CD4-positive, alpha-beta memory T cell (primary cell): ENCODE results near the gene SERPINA1. TPM values are rescaled to one million over a fixed set of nuclear protein-coding genes. Genes with fewer than 3 reads are reported as not detected.

Experiments
- CTCF ChIA-PET: fragments of 350-600 bp; sonication (Branson Sonifier 250); formaldehyde crosslinking; loops from one replicate; lab custom pipeline; 2021; ENCODE audit warnings: inconsistent platforms; ENCODE audit not compliant: partially characterized antibody; lab: Charles Lee
- POLR2A ChIA-PET: fragments of 350-600 bp; sonication (Branson Sonifier 250); formaldehyde crosslinking; loops from one replicate; lab custom pipeline; 2021; ENCODE audit not compliant: partially characterized antibody; lab: Charles Lee
- DNase-seq, 5 donors: peaks; one replicate each; pipeline versions ENCODE4 v3.0.0 to v3.0.0-alpha.2; 2020 to 2022; ENCODE audit warnings: mixed read lengths in 1 of 5
- H3K27ac ChIP-seq: one replicate; pipeline ENCODE4 v1.7.0; 2013; ENCODE audit warnings: low read depth, low read length
- H3K27me3 ChIP-seq: 2 replicates; pipeline ENCODE4 v1.7.0; 2013; ENCODE audit warnings: mild to moderate bottlenecking, low read length, moderate library complexity; ENCODE audit not compliant: insufficient read depth
- H3K36me3 ChIP-seq: 2 replicates; pipeline ENCODE4 v1.7.0; 2013; ENCODE audit warnings: mild to moderate bottlenecking, low read length, moderate library complexity; ENCODE audit not compliant: insufficient read depth
- H3K4me1 ChIP-seq: 2 replicates; pipeline ENCODE4 v1.7.0; 2013; ENCODE audit warnings: mild to moderate bottlenecking, low read length, moderate library complexity; ENCODE audit not compliant: insufficient read depth
- H3K4me3 ChIP-seq, 2 donors: one replicate each; pipeline ENCODE4 v1.7.0; 2013; ENCODE audit warnings: low read length in 2 of 2, mild to moderate bottlenecking in 1 of 2
- H3K9me3 ChIP-seq, 2 donors: one replicate each; pipeline ENCODE4 v1.7.0; 2013; ENCODE audit warnings: low read length in 2 of 2, control low read depth in 1 of 2; ENCODE audit not compliant: control insufficient read depth in 1 of 2
- H3K27ac Mint-ChIP-seq, 7 donors: one replicate each; pipeline ENCODE4 v1.8.0; 2020 to 2021; ENCODE audit warnings: mixed read lengths in 7 of 7, mild to moderate bottlenecking in 6 of 7, inconsistent platforms in 3 of 7, moderate library complexity in 3 of 7
- H3K27me3 Mint-ChIP-seq, 2 donors: one replicate each; pipeline ENCODE4 v1.8.0; 2020 to 2021; ENCODE audit warnings: mixed read lengths in 2 of 2
- H3K36me3 Mint-ChIP-seq, 2 donors: one replicate each; pipeline ENCODE4 v1.8.0; 2020 to 2021; ENCODE audit warnings: mixed read lengths in 2 of 2, inconsistent platforms in 1 of 2, mild to moderate bottlenecking in 1 of 2
- H3K4me1 Mint-ChIP-seq, 4 donors: one replicate each; pipeline ENCODE4 v1.8.0; 2020 to 2021; ENCODE audit warnings: mixed read lengths in 4 of 4, mild to moderate bottlenecking in 1 of 4
- H3K4me3 Mint-ChIP-seq, 8 donors: one replicate each; pipeline ENCODE4 v1.8.0; 2020 to 2021; ENCODE audit warnings: mixed read lengths in 8 of 8, mild to moderate bottlenecking in 7 of 8, moderate library complexity in 6 of 8, inconsistent platforms in 3 of 8
- H3K9me3 Mint-ChIP-seq, 8 donors: one replicate each; pipeline ENCODE4 v1.8.0; 2020 to 2021; ENCODE audit warnings: mixed read lengths in 8 of 8, mild to moderate bottlenecking in 5 of 8, inconsistent platforms in 3 of 8, moderate library complexity in 1 of 8
- intact Hi-C: fragments of 100-400 bp; cut with micrococcal nuclease; formaldehyde crosslinking; loops from one replicate; pipeline ENCODE4 v1.15.1; 2023
- polyA plus RNA-seq, 2 donors: library from polyadenylated mRNA; unstranded; fragments of 300-500 nt; fragmentation: Illumina TruSeq; gene quantifications; one replicate each; pipeline ENCODE4 v1.2.3, GENCODE V29; 2021
- total RNA-seq, 2 experiments: library from RNA; stranded (reverse); gene quantifications; one replicate each; pipeline ENCODE4 v1.2.3, GENCODE V29; 2021

Gene SERPINA1
- total and polyA plus RNA-seq, 4 experiments from 2014 or later, result 0.44 to 0.58 TPM; not detected in 2

GRCh38 chr14:94332063-94332583, 56.3 kb downstream of the SERPINA1 start:
- H3K4me3 ChIP-seq, result no peak overlapping the region
- H3K27ac ChIP-seq, result no peak overlapping the region
- H3K27ac Mint-ChIP-seq, result no peak overlapping the region
- no peaks in the 10 kb centered on the region for H3K9me3 ChIP-seq
- H3K9me3 Mint-ChIP-seq, result peaks cover 0 to 2% (median 0%) of the 10 kb centered on the region in 8 donors
- H3K27me3 Mint-ChIP-seq, result peaks cover 3 to 12% of the 10 kb centered on the region in 2 donors
- intact Hi-C loops, result no loop called here
- H3K4me3 Mint-ChIP-seq, result no peak overlapping the region
- H3K36me3 Mint-ChIP-seq, result no peaks in the 10 kb centered on the region
- H3K27me3 ChIP-seq, result no peaks in the 10 kb centered on the region
- no peaks in the 10 kb centered on the region for H3K4me1 ChIP-seq
- POLR2A ChIA-PET, result no interaction called here
- H3K36me3 ChIP-seq, result no peaks in the 10 kb centered on the region
- no peaks in the 10 kb centered on the region for H3K4me1 Mint-ChIP-seq
- CTCF ChIA-PET, result no interaction called here
- no peak for DNase-seq

GRCh38 chr14:94331462-94331861, 56.9 kb downstream of the SERPINA1 start:
- CTCF ChIA-PET, result no interaction called here
- POLR2A ChIA-PET, result no interaction called here
- H3K27ac Mint-ChIP-seq, result peak overlapping the region in 1 of 7 donors; percentile 43

GRCh38 chr14:94330857-94331256, 57.5 kb downstream of the SERPINA1 start:
- DNase-seq, result no peak
- H3K9me3 ChIP-seq, result no peaks in the 10 kb centered on the region
- no peak overlapping the region for H3K4me3 ChIP-seq
- intact Hi-C loops, result no loop called here
- Mint-ChIP-seq H3K9me3 (peaks cover 0 to 2% (median 0%) of the 10 kb centered on the region in 8 donors), H3K27me3 (peaks cover 3 to 13% of the 10 kb centered on the region in 2 donors), H3K27ac (no peak overlapping the region), H3K36me3 (no peaks in the 10 kb centered on the region), H3K4me1 (no peaks in the 10 kb centered on the region), H3K4me3 (no peak overlapping the region)
- POLR2A ChIA-PET, result no interaction called here
- CTCF ChIA-PET, result no interaction called here
- no peaks in the 10 kb centered on the region for H3K4me1 ChIP-seq
- H3K27ac ChIP-seq, result no peak overlapping the region
- H3K36me3 ChIP-seq, result no peaks in the 10 kb centered on the region
- no peaks in the 10 kb centered on the region for H3K27me3 ChIP-seq

More at GRCh38 chr14:94331462-94331861, 56.9 kb downstream of the SERPINA1 start:
- DNase-seq, result no peak
- intact Hi-C loops, result no loop called here
- Histone ChIP-seq H3K4me1 (no peaks in the 10 kb centered on the region), H3K9me3 (no peaks in the 10 kb centered on the region), H3K27ac (no peak overlapping the region), H3K36me3 (no peaks in the 10 kb centered on the region), H3K27me3 (no peaks in the 10 kb centered on the region), H3K4me3 (no peak overlapping the region)
- peaks cover 3 to 14% of the 10 kb centered on the region in 2 donors for H3K27me3 Mint-ChIP-seq
- no peaks in the 10 kb centered on the region for H3K4me1 Mint-ChIP-seq
- H3K4me3 Mint-ChIP-seq, result no peak overlapping the region
- no peaks in the 10 kb centered on the region for H3K36me3 Mint-ChIP-seq
- peaks cover 0 to 2% (median 0%) of the 10 kb centered on the region in 8 donors for H3K9me3 Mint-ChIP-seq

- no peaks in the 10 kb centered on the region for H3K36me3 Mint-ChIP-seq
- peaks cover 3 to 11% of the 10 kb centered on the region in 2 donors for H3K27me3 Mint-ChIP-seq
Measured at GRCh38 chr14:94330432-94330831, 58.0 kb downstream of the SERPINA1 start.

GRCh38 chr14:94329857-94330256, 58.5 kb downstream of the SERPINA1 start:
- Histone ChIP-seq H3K9me3 (no peaks in the 10 kb centered on the region), H3K36me3 (no peaks in the 10 kb centered on the region), H3K4me3 (no peak overlapping the region), H3K27ac (no peak overlapping the region), H3K4me1 (no peaks in the 10 kb centered on the region), H3K27me3 (no peaks in the 10 kb centered on the region)
- ChIA-PET POLR2A (no interaction called here), CTCF (no interaction called here)
- Mint-ChIP-seq H3K36me3 (no peaks in the 10 kb centered on the region), H3K27me3 (peaks cover 3 to 9% of the 10 kb centered on the region in 2 donors), H3K9me3 (peaks cover 0 to 2% (median 0%) of the 10 kb centered on the region in 8 donors), H3K4me1 (no peaks in the 10 kb centered on the region), H3K4me3 (no peak overlapping the region), H3K27ac (no peak overlapping the region)
- intact Hi-C loops, result no loop called here
- DNase-seq, result no peak

More at GRCh38 chr14:94330432-94330831, 58.0 kb downstream of the SERPINA1 start:
- Histone ChIP-seq H3K9me3 (no peaks in the 10 kb centered on the region), H3K4me1 (no peaks in the 10 kb centered on the region), H3K27ac (no peak overlapping the region), H3K36me3 (no peaks in the 10 kb centered on the region), H3K27me3 (no peaks in the 10 kb centered on the region), H3K4me3 (no peak overlapping the region)
- Mint-ChIP-seq H3K9me3 (peaks cover 0 to 2% (median 0%) of the 10 kb centered on the region in 8 donors), H3K4me3 (no peak overlapping the region), H3K4me1 (no peaks in the 10 kb centered on the region), H3K27ac (no peak overlapping the region)
- ChIA-PET POLR2A (no interaction called here), CTCF (no interaction called here)
- intact Hi-C loops, result no loop called here
- no peak for DNase-seq

- H3K27ac Mint-ChIP-seq, result no peak overlapping the region
- Histone ChIP-seq H3K4me3 (no peak overlapping the region), H3K36me3 (no peaks in the 10 kb centered on the region), H3K27me3 (no peaks in the 10 kb centered on the region), H3K27ac (no peak overlapping the region), H3K4me1 (no peaks in the 10 kb centered on the region), H3K9me3 (no peaks in the 10 kb centered on the region)
- H3K9me3 Mint-ChIP-seq, result peaks cover 0 to 2% (median 0%) of the 10 kb centered on the region in 8 donors
- no peak overlapping the region for H3K4me3 Mint-ChIP-seq
- DNase-seq, result no peak
- H3K36me3 Mint-ChIP-seq, result no peaks in the 10 kb centered on the region
- ChIA-PET POLR2A (no interaction called here), CTCF (no interaction called here)
- peaks cover 3 to 7% of the 10 kb centered on the region in 2 donors for H3K27me3 Mint-ChIP-seq
- no peaks in the 10 kb centered on the region for H3K4me1 Mint-ChIP-seq
- intact Hi-C loops, result no loop called here
Measured at GRCh38 chr14:94328196-94328595, 60.2 kb downstream of the SERPINA1 start.
